Raji (cell line): Measurements from ENCODE around the gene SIRPB1.

Source experiments
- POLR2A ChIP-seq: IDR thresholded peaks from 2 replicates; pipeline ENCODE4 v1.6.1; 2011; ENCODE audit warnings: low read depth, low read length, control low read depth; ENCODE audit not compliant: insufficient read depth

SIRPB1 gene

GRCh38 chr20:1625083-1625690, 5.4 kb upstream of the SIRPB1 start:
- TF ChIP-seq POLR2A = no peak

GRCh38 chr20:1623501-1624205, 3.8 kb upstream of the SIRPB1 start:
- no peak for TF ChIP-seq POLR2A

GRCh38 chr20:1622450-1622849, 2.6 kb upstream of the SIRPB1 start:
- TF ChIP-seq POLR2A = no peak

DNA sequence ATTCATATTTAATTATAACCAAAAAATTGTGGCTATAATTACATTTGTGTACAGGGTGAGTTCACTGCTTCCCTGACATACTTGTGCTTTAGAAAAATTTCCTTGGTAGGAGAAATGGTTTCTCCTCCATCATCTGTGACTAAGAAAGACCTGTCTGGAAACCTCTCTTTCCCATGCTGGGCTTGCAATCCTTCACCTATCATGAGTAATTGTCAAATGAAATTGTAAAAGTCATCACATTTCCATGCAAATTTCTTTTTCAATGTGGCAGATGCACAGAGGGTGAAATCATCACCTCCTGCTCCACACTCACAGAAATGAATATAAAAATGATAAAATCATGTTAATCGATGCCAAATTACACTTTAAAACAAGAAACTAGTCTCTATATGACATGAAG, 1.5 kb upstream of the SIRPB1 start:
- TF ChIP-seq POLR2A = no peak

DNA sequence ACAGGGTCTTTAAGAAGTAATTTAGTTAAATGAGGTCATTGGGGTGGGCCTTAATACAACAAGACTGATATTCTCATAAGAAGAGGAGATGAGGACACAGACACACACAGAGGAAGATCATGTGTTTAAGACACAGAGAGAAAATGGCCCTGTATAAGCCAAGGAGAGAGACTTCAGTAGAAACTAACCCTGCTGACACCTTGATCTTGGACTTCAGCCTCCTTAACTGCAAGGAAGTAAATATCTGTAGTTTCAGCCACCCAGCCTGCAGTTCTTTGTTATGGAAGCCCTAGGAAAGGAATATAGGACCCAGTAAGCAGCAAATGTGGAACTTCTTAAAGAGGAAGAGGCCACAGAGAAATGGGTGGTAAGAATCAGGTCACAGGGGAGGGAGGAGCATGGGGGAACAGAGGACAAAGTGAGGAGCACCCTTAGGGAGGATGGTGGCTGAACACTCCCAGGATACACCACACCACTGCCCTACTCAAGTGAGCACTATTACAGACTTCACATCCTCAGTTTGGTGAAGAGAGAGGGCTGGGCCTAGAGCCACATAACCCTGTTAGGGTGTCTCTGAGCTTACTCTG, 762 bp downstream of the SIRPB1 start:
- TF ChIP-seq POLR2A = no peak

- TF ChIP-seq POLR2A = no peak
Measured at GRCh38 chr20:1618479-1618878, 1.3 kb downstream of the SIRPB1 start.

GRCh38 chr20:1616858-1617434, 2.9 kb downstream of the SIRPB1 start:
- no peak for TF ChIP-seq POLR2A

GRCh38 chr20:1600736-1601135, 19.1 kb downstream of the SIRPB1 start:
- no peak for TF ChIP-seq POLR2A

DNA sequence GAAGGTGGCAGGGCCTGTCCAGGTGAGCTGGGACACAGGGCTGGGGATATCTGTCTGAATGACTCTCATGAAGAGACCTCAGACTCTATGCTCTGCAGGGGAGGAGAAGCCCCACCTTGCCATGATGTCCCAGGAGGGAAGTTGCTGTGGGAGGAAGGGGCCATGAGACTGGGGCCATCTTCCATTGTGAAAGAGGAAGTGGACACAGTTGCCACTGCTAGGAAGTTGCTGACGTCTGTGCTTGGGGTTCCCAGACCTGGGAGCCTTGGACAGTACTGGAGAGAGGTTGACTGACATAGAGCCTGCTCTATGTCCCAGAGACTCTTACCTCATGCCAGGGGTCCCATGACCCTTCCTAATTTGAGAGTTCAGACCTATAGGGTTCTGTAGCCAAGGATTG, 24.5 kb downstream of the SIRPB1 start:
- no peak for TF ChIP-seq POLR2A

GRCh38 chr20:1588533-1589460, 31.0 kb downstream of the SIRPB1 start:
- TF ChIP-seq POLR2A = no peak

DNA sequence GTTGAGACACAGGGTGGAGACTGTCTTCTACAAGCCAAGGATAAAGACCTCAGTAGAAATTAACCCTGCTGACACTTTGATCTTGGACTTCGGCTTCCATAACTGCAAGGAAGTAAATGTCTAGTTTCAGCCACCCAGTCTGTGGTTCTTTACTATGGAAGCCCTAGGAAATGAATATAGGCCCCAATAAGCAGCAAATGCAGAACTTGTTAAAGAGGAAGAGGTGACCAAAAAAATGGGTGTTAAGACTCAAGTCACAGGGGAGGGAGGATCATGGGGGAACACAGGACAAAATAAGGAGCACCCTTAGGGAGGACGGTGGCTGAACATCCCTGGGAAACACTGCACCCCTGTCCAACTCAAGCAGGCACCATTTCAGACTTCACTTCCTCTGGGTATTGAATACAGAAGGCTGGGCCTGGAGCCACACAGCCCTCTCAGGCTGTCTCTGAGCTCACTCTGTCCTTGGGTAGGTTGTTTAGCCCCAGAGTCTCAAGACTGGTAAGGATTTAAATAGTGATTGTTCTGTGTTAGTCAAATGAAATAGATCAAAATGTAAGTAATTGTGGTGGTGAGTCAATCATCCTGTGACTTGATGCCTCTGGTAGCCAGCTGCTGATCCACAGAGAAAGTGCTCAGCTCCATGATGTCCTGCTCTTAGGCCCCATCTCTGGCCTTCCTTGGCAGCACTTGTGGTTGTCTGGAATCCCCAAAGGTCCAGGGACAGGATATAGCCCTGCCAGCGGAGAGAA, 31.9 kb downstream of the SIRPB1 start:
- no peak for TF ChIP-seq POLR2A

DNA sequence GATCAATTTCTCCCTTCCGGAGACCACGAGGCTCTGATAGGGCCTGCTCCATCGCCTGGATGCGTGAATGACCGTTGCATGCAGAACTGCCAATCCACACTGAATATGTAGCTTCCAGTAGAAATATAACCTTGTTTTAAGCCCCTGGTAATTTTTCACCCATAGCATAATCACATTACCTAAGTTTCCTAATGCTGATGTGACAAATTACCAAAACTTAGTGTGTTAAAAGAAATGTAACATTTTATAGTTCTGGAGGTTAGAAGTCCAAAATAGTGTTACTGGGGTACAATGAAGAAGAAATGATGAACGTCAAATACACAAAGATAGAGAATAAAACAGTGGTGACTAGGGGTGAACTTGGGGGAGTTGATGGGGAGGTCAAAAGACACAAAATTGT, 40.3 kb downstream of the SIRPB1 start:
- TF ChIP-seq POLR2A = no peak

GRCh38 chr20:1577906-1578305, 41.9 kb downstream of the SIRPB1 start:
- TF ChIP-seq POLR2A = no peak

DNA sequence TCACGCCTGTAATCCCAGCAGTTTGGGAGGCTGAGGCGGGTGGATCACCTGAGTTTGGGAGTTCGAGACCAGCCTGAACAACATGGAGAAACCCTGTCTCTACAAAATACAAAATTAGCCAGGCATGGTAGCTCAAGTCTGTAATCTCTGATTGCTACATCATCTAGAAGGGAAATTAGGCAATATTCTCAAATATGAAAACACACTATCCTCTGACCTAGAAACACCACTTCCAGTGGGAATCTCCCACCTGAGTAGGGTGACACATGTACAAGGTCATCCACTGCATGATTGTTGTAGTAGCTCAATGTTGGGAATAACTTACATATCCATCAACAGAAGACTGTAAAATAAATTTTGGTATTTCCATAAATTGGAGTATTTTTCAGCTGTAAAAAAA, 43.2 kb downstream of the SIRPB1 start:
- no peak for TF ChIP-seq POLR2A
